GM18519 (cell line): ENCODE results near the gene COL28A1.

Experiments used
- ATAC-seq: cut with Tn5 transposase; IDR thresholded peaks from one replicate; pipeline ENCODE4 v1.9.1; 2021; ENCODE audit warnings: mild to moderate bottlenecking, moderate library complexity; ENCODE audit not compliant: unreplicated experiment, low FRiP score

The COL28A1 gene

DNA sequence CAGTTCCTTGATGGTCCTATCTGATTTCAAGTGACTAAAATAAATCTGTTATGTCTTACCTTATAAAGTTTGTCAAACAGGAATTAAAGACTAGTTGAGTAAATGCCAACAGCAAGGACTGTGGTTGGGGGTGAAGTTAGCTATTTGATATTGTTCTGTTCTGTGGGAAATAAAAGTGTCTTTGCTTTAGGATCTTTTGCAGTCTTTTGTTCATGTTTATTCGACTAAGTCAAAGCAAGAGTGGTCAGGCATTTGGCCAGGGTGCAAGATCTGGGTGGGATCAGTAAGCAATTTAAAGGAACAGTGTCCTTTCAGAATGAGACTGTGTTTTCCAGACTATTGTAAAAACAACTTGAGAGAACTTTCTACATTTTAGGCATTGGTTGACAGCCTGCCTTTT, at the start of gene COL28A1:
COL28A1 (minus strand) TSS at position 183 of the 400 bp plus-strand sequence. CDS start 2,998 bp downstream, outside the sequence.
- ATAC-seq: no peak

- no peak for ATAC-seq
Measured at GRCh38 chr7:7584653-7585052, 49.0 kb upstream of the COL28A1 start.

GRCh38 chr7:7583731-7584130, 48.1 kb upstream of the COL28A1 start:
- no peak for ATAC-seq

DNA sequence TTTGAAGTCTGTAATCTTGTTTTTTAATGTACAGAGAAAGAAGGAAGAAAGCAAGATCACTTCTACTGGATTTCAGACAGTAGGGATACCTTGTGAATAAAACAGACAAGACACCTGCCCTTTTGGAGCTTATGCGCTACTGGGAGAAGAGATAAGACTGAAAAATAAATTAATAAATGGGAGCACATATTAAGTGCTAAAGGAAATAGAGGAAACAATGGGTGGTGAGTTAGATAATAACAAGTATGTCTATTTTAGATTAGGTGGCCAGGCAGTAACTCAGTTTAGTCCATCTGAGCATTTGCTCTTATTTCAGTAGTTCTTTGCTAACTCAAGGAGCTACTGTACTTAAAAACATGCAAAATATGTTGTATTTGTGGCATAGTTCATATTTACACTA, 46.9 kb upstream of the COL28A1 start:
- ATAC-seq: no peak

DNA sequence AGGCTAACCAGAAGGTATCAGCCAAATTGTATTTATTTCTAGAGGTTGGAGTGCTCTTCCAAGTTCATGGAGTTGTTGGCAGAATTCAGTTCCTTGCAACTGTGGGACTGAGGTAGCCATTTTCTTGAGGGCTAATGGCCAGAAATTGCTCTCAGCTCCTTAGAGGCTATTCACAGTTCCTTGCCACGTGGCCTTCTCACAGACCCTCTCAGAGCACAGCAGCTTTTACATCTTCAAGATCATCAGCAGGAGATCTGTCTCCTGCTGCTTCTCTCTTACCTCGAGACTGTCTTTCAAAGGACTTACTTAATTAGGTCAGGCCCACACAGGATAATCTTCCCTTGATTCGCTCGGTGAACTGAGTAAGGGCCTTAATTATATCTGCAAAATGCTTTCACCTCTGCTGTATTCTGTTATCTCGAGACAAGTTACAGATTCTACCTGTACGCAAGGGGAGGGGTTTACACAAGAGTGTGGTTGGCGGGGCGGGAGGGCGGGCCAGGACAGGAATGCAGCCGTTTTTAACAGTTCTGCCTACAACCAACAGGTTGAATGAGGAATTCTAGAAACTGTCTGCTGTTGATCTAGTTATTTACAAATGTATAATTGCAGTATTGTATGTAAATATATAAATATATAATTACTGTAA, 46.0 kb upstream of the COL28A1 start:
- ATAC-seq: no peak

DNA sequence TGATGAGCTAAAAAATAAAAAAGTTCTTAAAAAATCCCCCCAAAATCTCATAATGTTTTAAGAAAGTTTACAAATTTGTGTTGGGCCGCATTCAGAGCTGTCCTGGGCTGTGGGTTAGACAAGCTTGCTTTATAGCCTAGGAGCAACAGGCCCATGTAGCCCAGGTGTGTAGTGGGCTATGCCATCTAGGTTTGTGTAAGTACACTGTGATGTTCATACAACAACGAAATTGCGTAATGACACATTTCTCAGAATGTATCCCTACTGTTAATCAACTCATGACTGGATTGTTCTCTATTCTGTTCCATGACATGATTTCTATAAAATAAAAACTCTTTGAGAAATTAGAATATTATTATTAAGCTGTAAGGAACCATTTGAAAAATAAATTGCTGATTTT, 44.0 kb upstream of the COL28A1 start:
- ATAC-seq: no peak

GRCh38 chr7:7577888-7578287, 42.2 kb upstream of the COL28A1 start:
- ATAC-seq: peak; percentile 58

DNA sequence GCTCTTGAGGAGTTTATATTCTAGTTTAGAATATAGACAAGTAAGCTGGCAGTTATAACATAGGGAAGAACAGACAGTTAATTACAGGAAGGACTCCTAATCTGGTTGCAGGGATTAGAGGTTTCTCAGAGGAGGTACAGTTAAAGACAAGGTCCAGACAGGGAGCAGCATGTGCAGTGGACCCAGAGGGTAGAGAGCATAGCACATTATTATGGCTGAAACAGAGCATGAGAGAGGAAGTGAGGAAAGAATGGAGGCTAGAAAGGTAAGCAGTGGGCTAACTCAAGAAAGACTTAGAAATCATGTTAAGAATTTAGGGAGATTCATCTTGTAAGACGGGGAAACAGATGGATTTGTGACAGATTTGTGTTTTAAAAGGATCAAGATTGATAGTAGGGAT, 40.7 kb upstream of the COL28A1 start:
- no peak for ATAC-seq

- ATAC-seq: no peak
Measured at GRCh38 chr7:7573701-7574100, 38.0 kb upstream of the COL28A1 start.

DNA sequence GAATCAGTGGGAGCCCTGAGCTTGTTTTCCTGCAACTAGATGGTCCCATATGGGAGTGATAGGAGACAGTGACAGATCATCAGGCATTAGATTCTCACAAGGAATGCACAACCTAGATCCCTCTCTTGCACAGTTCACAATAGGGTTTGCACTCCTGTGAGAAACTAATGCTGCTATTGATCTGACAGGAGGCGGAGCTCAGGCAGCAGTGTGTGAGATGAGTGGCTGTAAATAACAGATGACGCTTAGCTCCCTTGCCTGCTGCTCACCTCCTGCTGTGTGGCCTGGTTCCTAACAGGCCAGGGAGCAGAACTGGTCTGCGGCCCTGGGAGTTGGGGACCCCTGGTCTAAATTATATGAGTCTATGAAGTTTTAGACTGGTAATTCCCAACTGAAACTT, 34.9 kb upstream of the COL28A1 start:
- ATAC-seq: no peak

DNA sequence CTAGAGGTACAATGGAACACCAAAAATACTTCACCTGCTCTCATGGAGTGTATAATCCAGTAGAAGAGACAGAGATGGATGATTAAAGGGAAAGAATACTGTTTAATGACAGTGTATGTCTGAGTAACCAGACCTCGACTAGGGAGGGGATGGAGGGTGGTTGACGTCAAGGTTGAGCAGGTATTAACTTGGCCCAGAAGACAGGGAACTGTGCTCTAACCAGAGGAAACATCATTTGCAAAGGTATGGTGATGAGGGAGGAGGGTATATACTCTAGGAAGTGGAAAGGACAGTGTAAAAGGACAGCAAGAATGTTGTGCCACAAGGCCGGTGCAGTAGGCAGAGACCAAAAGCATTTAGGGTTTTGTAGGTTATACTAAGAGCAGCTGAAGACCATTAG, 33.9 kb upstream of the COL28A1 start:
- ATAC-seq: peak; percentile 21

DNA sequence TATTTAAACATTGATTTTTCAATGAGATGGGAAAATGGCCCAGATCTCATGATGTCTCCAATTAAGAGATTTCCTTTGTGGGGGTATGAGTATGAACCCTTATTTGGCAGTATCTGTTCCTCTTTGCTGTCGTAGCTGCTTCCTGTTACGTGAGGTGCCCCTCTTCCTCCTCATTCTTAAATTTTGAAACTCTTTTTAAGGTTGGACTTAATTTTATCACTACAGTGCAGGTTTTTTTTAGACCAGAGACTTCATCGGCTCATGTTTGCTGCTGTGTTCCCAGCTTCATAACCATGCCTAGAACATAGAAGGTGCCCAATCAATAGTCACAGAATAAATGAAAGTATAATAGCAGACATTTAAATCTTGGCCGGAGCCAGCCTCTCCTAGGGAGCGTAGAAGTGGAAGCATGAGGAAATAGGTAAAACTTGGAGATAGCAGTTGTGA, 33.4 kb upstream of the COL28A1 start:
- ATAC-seq: peak; percentile 40

- ATAC-seq: no peak
Measured at GRCh38 chr7:7568553-7568952, 32.9 kb upstream of the COL28A1 start.

DNA sequence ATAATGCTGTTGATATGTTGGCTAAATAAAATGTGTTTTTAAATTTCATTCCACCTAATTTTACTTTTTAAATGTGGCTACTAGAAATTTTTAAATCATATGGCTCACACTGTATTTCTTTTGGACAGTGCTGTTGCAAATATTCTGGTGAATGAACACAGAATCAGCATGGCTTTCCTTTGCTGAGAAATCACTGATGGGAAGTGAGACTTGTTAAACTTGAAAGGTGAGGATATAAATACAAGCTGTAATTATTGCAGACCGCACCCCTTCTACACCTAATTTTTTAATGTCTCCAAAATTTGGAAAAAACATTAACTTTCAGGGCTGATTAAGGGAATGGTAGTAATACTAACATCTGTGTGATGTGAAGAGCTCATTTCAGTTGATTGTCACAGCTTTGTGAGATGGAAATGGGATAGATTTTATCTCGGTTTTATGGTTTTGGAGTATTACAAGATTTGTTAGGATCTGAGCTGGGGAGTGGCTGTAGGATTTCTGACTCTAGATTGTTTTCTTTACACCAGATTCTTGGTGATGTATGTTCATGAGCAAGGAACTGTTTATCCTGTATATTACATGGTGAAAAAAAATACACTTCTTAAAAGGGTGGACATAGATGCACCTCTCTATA, 32.3 kb upstream of the COL28A1 start:
- ATAC-seq: no peak

- peak; percentile 42 for ATAC-seq
Measured at GRCh38 chr7:7566651-7567611, 31.3 kb upstream of the COL28A1 start, which contains the start of gene MIOS. Gene MIOS, plus strand, starts transcription at chr7:7566884. Its CDS starts 5,592 bp downstream, at chr7:7572476.

DNA sequence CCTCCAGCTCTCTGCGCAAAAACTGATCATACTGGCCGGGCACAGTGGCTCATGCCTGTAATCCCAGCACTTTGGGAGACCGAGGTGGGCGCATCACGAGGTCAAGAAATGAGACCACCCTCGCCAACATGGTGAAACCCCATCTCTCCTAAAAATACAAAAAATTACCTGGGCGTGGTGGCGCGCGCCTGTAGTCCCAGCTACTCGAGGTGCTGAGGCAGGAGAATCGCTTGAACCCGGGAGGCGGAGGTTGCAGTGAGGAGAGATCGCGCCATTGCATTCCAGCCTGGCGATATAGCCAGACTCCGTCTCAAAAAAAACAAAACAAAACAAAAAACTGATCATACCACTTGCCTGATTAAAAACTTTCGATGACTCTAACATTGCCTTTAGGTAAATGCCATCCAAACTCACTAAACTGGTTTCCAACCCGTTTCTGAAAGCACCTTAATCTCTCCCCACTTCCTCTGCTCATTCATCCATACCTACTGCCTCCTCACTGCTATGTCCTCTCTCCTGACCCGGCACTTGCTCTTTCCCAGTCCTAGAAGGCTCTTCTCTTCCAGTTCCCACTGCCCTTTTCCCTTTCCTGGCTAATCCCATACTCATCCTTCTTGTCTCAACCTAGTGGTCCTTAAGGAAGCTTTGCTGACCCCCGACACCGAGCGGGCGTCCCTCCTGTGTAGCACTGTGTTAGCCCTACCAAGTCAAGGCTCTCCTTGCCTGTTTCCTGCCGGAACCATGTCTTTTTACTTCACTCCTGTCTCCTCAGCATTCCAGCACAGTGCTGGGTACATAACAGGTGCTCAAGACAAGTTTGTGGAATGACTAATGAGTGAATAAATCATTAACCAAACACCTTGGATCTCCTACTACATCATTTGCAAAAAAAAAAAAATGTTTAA, 30.3 kb upstream of the COL28A1 start:
- ATAC-seq: peak; percentile 1

DNA sequence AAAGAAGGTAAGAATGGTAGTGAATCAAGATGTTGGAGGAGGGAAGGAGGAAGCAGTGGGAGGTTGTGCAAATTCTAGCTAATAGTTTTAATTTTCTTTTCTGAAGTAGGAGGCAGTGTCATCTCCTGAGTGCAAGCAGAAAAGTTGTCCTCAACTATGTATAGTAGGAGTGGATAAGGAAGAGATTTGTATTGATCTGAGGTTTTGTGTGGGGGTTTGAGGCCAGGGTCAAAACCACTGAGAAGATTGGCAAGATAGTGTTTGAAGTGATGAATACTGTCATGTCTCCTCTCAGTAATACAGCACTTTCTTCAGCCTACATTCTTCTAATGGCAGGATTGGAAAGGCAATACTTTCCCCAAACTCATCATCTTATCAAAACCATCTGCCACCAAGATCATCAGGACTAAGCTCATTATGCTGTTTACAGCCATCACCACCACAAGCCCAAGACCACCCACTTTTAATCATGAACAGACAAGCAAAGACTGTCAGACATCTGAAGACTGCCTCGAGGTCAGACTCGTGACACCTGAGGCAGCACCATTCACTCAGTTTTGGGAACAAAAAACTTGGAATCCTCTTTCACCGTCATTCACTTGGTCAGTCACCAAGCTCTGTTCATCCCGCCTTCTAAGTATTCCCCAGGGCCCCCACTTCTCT, 29.5 kb upstream of the COL28A1 start:
- ATAC-seq: no peak

DNA sequence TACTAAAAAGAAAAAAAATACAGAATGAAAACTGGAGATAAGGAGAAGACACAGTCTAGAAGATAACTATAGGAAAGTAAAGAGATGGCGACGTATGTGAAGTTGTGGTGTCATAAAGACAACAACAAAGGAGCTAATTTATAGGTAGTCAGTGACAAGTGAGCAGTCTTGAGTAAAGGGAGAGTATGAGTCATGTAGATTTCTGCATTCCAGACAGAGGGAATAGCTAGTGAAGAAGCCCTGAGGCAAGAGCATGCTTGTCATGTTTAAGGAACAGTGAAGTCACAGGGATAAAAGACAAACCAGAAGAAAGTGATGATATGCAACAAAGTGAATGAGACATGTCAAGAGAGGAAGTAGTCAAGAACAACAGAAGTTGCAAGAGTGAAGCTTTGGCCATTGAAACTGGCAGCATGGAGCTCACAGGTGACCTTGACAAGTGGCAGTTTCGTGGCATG, 28.7 kb upstream of the COL28A1 start:
- ATAC-seq: no peak

DNA sequence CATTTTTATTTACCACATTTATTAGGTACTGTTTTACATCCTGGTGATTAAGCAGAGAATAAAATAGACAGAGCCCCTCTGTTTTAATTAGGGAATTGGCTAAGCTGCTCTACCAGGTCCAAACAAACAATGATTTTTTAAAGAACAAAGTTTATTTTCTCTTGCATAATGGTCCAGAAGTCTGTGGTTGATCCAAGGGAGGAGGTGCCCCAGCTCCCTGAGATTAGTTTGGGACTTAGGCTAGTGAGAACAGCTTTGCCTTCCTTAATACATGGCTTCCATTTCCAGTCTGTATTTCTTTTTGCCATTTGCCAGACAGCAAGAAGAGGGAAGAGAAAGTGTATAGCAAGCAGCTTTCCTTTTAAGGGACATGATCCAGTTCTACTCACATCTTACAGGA, 28.1 kb upstream of the COL28A1 start:
- no peak for ATAC-seq
